ENCODE results near the gene PRPSAP1. TPM values are rescaled to one million over a fixed set of nuclear protein-coding genes. Genes with fewer than 3 reads are reported as not detected.
A peak's percentile ranks its signal among the peaks of the same experiment; 100 is the strongest.

PRPSAP1 gene, protein sequence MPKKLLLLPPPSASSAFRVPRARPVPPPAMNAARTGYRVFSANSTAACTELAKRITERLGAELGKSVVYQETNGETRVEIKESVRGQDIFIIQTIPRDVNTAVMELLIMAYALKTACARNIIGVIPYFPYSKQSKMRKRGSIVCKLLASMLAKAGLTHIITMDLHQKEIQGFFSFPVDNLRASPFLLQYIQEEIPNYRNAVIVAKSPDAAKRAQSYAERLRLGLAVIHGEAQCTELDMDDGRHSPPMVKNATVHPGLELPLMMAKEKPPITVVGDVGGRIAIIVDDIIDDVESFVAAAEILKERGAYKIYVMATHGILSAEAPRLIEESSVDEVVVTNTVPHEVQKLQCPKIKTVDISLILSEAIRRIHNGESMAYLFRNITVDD
- total RNA-seq (2021) (63.3 and 73.0 TPM in 2 replicates), Bru-seq, nascent RNA (percentile 58 among the genes with signal in this experiment), BruChase-seq, experiment 1, labeled RNA remaining after a 2-hour chase (percentile 57 among the genes with signal in this experiment), BruChase-seq, experiment 2, labeled RNA remaining after a 6-hour chase (percentile 62 among the genes with signal in this experiment)
- long read RNA-seq, transcript PRPSAP1-206 (10 exons, 3,660 nt) = major isoform, 103 of 120 reads
- long read RNA-seq, partial matches to known transcripts = 12 of 120 reads
- long read RNA-seq, other reads (novel, unspliced or antisense) = 4 of 120 reads

DNA sequence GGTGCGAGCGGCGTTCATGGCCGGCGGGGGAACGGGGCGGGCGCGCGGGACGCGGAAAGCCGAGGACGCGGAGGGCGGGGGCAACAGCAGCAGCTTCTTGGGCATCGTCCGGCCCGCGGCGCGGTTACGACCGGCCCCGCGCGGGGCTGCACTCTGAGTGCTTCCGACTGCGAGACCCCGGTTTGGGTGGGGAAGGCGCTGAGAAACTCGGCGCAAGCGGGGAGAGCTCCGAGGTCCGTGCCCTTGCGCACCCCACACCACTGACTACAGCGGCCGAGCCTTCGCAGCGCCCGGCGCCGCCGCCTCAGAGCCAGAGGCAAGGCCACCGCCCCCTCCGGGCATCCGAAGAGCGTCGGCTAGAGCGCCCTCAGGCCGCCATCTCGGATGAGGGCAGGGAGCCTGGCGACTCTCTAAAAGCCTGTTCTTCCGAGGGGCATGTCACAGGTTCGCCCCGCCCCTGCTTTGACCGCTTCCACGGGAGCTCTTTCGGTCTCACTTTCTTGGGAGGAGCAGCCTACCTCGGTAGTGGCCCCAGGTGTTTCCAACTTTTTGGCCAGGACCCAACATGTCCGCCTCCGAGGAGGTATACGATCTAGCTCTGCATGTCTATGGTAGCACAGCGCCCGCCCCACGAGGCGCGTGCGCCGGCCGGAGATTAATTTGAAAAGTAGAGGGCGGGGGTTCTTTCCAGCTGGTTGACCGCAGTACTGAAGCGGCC, at the start of gene PRPSAP1:
TSS of gene PRPSAP1 (minus strand) at position 318 of the 718 bp plus-strand sequence. CDS start at position 105, 213 bp downstream.
- intact Hi-C loops (cut with micrococcal nuclease; ENCODE audit: unreplicated experiment) = loop anchor here (1.0 kb wide), 1 partner anchor 30 kb away; no protein-coding TSS in a partner anchor

DNA sequence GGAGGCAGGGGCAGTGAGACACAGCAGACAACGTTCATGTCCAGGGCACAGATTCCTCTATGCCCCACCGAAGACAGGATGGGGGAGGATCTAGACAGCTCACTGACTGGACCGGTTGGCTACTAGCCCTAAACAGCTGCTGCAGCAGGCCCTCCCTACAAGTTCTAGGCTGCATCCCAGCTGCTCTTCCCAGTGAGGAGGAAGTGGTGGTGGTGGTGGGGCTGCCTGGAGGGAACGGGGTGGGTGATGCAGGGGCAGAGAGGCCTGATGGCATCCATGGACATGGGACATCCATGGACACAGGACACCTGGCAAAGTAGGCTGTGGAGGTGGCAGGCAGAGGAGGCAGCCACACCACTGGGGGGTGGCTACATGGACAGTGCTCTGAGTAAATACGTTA, 49.0 kb upstream of the PRPSAP1 start:
- no peak overlapping the region for H3K27ac ChIP-seq
- intact Hi-C loops (cut with micrococcal nuclease; ENCODE audit: unreplicated experiment) = no loop called here
- H3K4me2 ChIP-seq = no peak overlapping the region
- H3K9me2 ChIP-seq (ENCODE audit: insufficient read depth) = no peaks in the 10 kb centered on the region
- H3K79me2 ChIP-seq (ENCODE audit: low read depth) = no peaks in the 10 kb centered on the region
- no peak for DNase-seq
- CTCF ChIA-PET = interaction anchor here (0.6 kb wide), 1 partner anchor 101 kb away, joined by 6 read pairs; no protein-coding TSS in a partner anchor
- POLR2A ChIA-PET (ENCODE audit: unreplicated experiment) = no interaction called here
- BruUV-seq (replicated peaks) = no TSS peak
- no peaks in the 10 kb centered on the region for H3K36me3 ChIP-seq (ENCODE audit: low read depth)
- H3F3A ChIP-seq (ENCODE audit: insufficient read depth, low read depth) = no peaks in the 10 kb centered on the region
- H3K9me3 ChIP-seq (ENCODE audit: insufficient read depth, low read depth) = no peaks in the 10 kb centered on the region
- H4K20me1 ChIP-seq (ENCODE audit: insufficient read depth) = peaks cover under 1% of the 10 kb centered on the region; the same call in 1 of the 2 replicates
- no peaks in the 10 kb centered on the region for H3K27me3 ChIP-seq (ENCODE audit: insufficient read depth, low read depth)
- H3K4me1 ChIP-seq (replicated peaks; ENCODE audit: insufficient read depth) = no peaks in the 10 kb centered on the region
- no peak overlapping the region for H3K4me3 ChIP-seq
- TF ChIP-seq, protein P1, sequence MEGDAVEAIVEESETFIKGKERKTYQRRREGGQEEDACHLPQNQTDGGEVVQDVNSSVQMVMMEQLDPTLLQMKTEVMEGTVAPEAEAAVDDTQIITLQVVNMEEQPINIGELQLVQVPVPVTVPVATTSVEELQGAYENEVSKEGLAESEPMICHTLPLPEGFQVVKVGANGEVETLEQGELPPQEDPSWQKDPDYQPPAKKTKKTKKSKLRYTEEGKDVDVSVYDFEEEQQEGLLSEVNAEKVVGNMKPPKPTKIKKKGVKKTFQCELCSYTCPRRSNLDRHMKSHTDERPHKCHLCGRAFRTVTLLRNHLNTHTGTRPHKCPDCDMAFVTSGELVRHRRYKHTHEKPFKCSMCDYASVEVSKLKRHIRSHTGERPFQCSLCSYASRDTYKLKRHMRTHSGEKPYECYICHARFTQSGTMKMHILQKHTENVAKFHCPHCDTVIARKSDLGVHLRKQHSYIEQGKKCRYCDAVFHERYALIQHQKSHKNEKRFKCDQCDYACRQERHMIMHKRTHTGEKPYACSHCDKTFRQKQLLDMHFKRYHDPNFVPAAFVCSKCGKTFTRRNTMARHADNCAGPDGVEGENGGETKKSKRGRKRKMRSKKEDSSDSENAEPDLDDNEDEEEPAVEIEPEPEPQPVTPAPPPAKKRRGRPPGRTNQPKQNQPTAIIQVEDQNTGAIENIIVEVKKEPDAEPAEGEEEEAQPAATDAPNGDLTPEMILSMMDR (conservative IDR thresholded peaks at IDR 0.05) = no peak
- no peak for TF ChIP-seq EZH2 (IDR thresholded peaks at IDR 0.05; ENCODE audit: low read depth)
- no peak overlapping the region for H2AFZ ChIP-seq

More for the DNA sequence above, at the start of gene PRPSAP1:
- peak within 1 kb of the TSS; percentile 97 for H3K4me2 ChIP-seq
- DNase-seq = peak; percentile 79 to 88
- TF ChIP-seq, protein P1 (conservative IDR thresholded peaks at IDR 0.05) = peak; percentile 49; the same call in 1 of the 2 replicates
- no peak for TF ChIP-seq EZH2 (IDR thresholded peaks at IDR 0.05; ENCODE audit: low read depth)
- no peaks in the 10 kb centered on the region for H3K9me2 ChIP-seq (ENCODE audit: insufficient read depth)
- no peaks in the 10 kb centered on the region for H3K4me1 ChIP-seq (replicated peaks; ENCODE audit: insufficient read depth)
- H3K27me3 ChIP-seq (ENCODE audit: insufficient read depth, low read depth) = no peaks in the 10 kb centered on the region
- H3F3A ChIP-seq (ENCODE audit: insufficient read depth, low read depth) = no peaks in the 10 kb centered on the region
- H3K36me3 ChIP-seq (ENCODE audit: low read depth) = no peaks in the 10 kb centered on the region
- peak within 1 kb of the TSS; percentile 75 for H3K27ac ChIP-seq
- H4K20me1 ChIP-seq (ENCODE audit: insufficient read depth) = no peaks in the 10 kb centered on the region
- H3K9me3 ChIP-seq (ENCODE audit: insufficient read depth, low read depth) = no peaks in the 10 kb centered on the region
- no TSS peak for BruUV-seq (replicated peaks)
- ChIA-PET CTCF (interaction anchor here (0.6 to 3.0 kb wide), 7 partner anchors 11 to 734 kb away, joined by 3 to 11 read pairs (median 4); no protein-coding TSS in a partner anchor), POLR2A (ENCODE audit: unreplicated experiment) (interaction anchor here (0.5 to 0.6 kb wide), 5 partner anchors 10 to 432 kb away, joined by 3 to 7 read pairs (median 3); no protein-coding TSS in a partner anchor)
- H3K4me3 ChIP-seq = peak within 1 kb of the TSS; percentile 73
- peak within 1 kb of the TSS; percentile 96 for H2AFZ ChIP-seq
- H3K79me2 ChIP-seq (ENCODE audit: low read depth) = peaks cover 18% of the 10 kb centered on the region
